Heart left ventricle (tissue), 13 donors: ENCODE data around the gene C16orf96.

ENCODE experiments used
- CTCF ChIP-seq, 12 donors: fragments of 200-600 bp; sonication (generic) in 4 of 12; IDR thresholded peaks; one replicate each; pipeline versions ENCODE4 v1.5.0 to v1.8.0; 2018 to 2022; ENCODE audit warnings: antibody characterized with exemption in 12 of 12, mild to moderate bottlenecking in 5 of 12
- POLR2A ChIP-seq, 2 donors: fragments of 450-650 bp; IDR thresholded peaks; one replicate each; pipeline ENCODE4 v1.6.1; 2017; ENCODE audit warnings: antibody characterized with exemption in 2 of 2, mild to moderate bottlenecking in 2 of 2, moderate library complexity in 2 of 2
- donor health status: ischemic (EF 13 %, LVEDD 7.1; RV severe dilation, severe dysfunction).
- donor health status: DM: no; HTN: yes; CAD: no.
- donor health status: DM: no; HTN: no; CAD: no.
- donor health status: ischemic (EF 25% LVEDD 6.9; RV normal size, moderate dysfunction).
- donor health status: ischemic (EF 25% LVEDD 5.7; RV mildly dilated, moderate dysfunction).
- donor health status: ischemic (EF 35%, LVEDD 5.7; RV mildly dilated, moderate dysfunction).
- donor health status: nonischemic (EF 11% LVEDD 7.7; RV severe dilation, severe dysfunction).
- donor health status: DM: yes; HTN: yes; CAD: no.
- donor health status: PGD.
- donor health status: ischemic (EF 29% LVEDD 5.4; RV normal size, mild dysfunction).
- donor health status: nonischemic (EF 23%, LVEDD 6.1; RV moderate dilation, normal function).

DNA sequence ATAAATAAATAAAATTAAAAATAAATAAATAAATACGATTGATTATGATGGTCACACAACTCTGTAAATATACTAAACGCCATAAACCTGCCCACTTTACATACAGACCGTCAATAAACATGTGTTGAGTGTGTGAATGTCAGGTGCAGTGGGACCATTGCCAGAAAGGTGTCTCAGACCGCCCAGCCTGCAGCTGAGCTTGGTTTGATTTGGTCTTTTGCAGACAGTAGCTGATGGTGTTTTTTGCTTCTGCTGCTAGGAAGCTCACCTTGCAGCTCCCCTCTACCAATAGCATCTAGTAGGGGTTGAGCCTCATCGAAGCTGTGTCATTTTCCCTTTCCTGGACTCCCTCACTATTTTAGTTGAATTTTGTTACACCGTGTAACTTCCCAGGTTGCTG lies 35.1 kb downstream of the C16orf96 start:
- TF ChIP-seq CTCF (IDR thresholded peaks at IDR 0.05) = no peak
- TF ChIP-seq POLR2A (IDR thresholded peaks at IDR 0.05) = no peak
